ENCODE measurements around the gene CHAD.

CHAD gene, protein sequence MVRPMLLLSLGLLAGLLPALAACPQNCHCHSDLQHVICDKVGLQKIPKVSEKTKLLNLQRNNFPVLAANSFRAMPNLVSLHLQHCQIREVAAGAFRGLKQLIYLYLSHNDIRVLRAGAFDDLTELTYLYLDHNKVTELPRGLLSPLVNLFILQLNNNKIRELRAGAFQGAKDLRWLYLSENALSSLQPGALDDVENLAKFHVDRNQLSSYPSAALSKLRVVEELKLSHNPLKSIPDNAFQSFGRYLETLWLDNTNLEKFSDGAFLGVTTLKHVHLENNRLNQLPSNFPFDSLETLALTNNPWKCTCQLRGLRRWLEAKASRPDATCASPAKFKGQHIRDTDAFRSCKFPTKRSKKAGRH

DNA sequence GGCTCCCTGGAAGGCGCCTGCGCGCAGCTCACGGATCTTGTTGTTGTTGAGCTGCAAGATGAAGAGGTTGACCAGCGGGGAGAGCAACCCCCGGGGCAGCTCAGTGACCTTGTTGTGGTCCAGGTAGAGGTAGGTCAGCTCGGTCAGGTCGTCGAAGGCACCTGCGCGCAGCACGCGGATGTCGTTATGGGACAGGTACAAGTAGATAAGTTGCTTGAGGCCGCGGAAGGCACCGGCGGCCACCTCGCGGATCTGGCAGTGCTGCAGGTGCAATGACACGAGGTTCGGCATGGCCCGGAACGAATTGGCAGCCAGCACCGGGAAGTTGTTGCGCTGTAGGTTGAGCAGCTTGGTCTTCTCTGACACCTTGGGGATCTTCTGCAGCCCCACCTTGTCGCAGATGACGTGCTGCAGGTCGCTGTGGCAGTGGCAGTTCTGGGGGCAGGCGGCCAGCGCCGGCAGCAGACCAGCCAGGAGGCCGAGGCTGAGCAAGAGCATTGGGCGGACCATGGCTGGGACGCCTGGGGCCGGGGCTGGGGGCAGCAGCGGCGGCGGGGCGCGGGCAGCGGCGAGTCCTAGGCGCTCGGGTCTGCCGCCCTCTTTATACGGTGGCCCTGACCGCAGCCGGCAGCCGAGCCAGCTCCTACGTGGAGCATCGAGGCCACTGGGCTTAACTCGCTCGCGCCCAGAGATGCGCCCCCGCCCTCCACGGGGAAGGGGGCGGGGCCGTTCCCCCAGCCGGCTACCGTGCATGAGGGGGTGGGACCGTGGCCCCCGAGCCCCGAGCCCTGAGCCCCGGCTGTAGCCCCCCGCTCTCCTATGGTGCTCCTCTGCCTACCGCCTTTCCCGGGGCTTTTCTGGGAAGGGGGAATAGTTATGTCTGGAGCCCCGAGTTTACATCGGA is at the start of gene CHAD:
TSS of gene CHAD (minus strand) at position 577 of the 904 bp plus-strand sequence. CDS start at position 510, 67 bp downstream.
- DNase-seq (ENCODE audit: low read depth in 1 of 2, low spot score in 1 of 2) = no peak

DNA sequence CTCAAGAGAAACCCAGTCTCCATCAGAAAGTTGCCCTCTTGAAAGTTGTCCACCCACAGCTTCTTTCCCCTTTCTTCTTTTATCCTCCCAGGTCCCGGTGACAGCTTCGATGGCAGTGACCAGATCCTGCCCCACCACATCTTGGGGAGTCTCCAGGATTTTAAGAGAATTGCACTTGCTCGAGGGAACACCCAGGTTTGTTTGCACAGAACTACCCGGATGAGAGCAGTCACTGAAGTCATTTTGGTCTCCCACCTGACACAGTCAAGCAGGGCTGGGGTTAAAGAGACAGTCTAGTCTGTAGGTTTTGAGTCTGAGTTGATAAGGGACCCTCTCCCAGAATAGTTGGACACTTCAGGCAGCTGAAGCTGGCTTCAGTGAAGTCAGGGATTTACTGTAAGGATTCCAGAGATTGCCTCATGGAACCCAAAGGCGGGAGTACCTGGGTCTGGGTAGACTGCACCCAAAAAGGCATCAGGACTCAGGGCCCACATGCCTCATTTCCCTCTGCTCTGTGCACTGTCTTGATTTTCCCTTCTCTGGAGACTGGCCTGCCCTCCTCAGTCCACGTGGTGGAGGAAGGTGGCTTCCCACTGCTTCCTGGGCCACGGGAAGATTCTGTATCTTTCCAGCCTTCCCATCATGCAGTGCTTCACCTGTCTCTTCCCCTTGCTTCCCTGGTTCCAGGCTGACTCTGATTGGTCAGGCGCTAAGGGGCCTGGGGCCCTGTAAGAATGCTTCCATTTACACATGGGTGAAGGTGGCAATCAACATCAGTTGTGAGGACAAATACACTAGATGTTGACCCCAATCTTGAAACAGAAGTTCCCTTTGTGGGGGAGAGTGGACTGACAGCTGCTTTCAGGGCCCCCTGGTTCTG is 49.1 kb upstream of the CHAD start:
- no peak for DNase-seq (ENCODE audit: low read depth in 1 of 2, low spot score in 1 of 2)

DNA sequence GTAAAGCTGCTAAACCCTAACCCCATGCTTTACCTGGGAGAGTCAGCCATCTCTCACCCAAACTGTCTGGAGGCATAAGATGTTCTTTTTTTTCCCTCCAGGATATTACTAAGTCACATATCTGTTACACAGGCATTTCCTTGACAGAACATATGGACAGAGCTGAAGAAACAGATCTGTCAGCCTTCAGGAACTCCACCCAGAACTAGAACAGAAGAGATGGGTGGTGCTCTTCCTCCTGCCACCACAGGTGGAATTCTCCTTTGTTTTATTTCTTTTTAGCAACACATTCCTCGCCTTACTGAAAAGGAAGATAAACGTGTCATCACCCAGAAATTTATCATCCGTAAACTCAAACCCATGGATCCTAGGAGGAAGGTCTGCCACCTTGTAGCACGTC is 48.3 kb upstream of the CHAD start:
- DNase-seq (ENCODE audit: low read depth in 1 of 2, low spot score in 1 of 2) = no peak

DNA sequence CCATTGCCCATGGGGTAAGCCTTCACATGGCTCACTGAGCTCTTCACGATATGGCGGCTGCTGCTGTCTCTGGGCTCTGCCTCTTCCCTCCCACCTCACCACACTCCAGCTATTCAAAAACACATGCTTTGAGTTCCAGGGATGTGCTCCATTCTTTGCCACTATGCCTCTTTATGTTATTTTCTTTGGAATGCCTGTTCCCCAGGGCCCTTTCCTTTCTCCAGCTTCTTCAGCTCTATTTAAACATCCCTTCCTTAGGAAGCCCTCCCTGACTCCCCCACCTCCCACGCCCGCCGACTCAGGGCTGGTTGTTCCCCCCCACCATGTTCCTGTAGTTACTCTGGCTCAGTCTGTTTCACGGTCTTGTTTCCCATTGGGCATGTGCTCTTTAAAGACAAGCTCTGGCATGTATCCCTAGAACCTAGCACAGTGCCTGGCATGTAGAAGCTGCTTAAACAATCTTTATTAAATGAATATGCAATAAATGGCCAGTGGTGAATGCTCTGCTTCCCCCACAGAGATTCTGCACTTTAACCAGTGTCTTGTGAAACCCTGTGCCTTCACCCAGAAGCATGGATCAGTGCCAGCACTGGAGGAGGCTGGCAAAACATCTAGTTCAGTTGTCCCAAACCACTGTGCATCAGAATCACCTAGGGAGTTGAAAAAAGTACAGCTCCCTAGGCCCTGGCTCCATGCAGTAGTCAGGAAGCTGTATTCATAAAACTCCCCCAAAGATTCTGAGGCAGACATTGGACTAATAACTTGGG is 46.4 kb upstream of the CHAD start:
- DNase-seq (ENCODE audit: low read depth in 1 of 2, low spot score in 1 of 2) = no peak

DNA sequence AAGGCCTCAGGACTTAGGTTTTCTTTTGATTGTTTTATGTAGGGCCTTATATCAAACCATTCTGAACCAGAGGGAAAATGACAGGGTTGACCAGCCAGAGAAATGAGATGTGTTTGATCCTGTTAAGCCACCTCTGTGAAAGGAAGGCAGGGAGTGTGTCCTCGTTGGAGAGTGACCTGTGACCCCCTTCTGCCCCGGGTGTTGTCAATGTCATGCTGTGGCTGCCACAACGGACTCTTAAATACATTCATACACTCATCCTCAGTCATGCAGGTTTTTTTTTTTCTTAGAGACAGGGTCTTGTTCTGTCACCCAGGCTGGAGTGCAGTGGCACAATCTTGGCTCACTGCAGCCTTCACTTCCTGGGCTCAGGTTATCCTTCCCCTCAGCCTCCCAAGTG is 45.7 kb upstream of the CHAD start:
- DNase-seq (ENCODE audit: low read depth in 1 of 2, low spot score in 1 of 2) = no peak

DNA sequence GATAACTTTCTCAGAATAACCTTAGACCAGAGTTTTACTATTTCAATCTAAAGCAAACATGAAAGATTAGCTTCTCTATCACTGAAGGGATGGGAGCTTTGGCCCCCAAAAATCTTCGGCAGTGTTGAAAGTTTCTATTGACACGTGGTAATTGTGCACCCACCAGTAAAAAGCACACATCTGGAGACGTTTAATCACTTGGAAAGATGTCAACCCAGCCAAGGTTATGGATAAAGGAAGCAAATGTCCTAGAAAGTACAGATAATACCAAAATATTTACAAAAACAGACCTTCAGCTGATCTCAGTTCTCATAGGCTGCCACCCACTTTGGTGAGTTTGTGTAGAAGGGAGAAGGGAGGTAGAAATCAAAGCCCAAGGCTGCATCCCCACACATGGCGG is 44.8 kb upstream of the CHAD start:
- DNase-seq (ENCODE audit: low read depth in 1 of 2, low spot score in 1 of 2) = no peak

DNA sequence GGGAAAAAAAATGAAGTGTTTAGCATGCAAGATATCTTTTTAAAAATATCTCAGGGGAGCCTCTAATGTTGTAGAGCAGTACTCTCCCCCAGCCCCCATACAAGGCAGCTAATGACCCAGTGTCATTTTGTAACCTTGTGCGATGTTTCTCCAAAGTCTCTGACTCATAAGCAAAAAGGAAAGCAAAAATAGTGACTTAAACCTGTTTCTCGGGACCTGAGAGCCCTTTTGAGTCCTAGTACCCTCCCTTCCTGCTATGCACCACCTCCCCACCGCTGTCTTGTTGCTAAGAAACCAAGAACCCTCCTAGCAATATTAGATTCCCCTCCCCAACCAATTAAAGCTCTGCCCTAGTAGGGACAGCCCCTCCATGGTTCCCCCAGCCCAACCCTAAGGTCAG is 42.4 kb upstream of the CHAD start:
- DNase-seq (ENCODE audit: low read depth in 1 of 2, low spot score in 1 of 2) = peak in 1 of 2 donors; percentile 48

DNA sequence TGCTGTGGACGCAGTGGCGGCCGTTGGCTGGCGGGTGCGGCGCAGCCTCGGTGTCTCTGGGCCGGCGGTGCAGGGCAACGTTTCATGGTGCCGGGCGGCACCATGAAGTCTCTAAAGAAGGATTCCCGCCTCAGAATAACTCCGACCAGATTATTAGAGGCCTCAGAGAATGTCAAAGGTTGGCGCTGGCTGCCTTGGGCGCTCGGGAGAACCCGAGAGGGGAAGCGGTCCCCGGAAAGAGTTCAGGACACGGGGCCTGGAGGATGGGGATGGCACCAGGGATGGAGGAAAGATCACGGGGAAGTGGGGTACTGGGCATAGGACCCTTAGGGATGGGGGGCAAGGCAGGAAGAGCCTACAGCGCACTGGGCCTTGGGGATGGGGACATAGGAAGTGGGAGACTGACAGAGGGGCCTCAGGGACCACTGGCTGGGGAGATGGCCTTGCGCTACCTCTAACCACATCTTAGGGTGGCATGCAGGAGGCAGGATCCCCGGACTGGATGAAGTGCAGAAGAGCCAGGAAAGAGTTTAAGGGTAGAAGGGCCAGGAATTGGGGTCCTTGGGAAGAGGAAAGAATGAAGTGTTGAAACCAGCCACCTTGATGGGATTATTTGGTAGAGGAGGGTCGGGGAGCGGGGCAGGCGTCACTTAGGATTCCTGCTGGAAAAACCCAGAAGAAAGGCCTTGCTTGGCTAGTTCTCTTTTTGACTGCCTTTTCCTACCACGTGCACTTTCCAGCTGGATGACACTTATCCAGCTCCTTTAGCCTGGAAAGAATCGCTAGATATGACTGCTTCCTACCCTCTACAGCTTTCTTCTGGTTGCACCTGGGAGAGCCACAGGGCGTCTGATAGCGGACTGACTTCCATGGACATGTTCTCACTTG is 40.1 kb upstream of the CHAD start:
- no peak for DNase-seq (ENCODE audit: low read depth in 1 of 2, low spot score in 1 of 2)

DNA sequence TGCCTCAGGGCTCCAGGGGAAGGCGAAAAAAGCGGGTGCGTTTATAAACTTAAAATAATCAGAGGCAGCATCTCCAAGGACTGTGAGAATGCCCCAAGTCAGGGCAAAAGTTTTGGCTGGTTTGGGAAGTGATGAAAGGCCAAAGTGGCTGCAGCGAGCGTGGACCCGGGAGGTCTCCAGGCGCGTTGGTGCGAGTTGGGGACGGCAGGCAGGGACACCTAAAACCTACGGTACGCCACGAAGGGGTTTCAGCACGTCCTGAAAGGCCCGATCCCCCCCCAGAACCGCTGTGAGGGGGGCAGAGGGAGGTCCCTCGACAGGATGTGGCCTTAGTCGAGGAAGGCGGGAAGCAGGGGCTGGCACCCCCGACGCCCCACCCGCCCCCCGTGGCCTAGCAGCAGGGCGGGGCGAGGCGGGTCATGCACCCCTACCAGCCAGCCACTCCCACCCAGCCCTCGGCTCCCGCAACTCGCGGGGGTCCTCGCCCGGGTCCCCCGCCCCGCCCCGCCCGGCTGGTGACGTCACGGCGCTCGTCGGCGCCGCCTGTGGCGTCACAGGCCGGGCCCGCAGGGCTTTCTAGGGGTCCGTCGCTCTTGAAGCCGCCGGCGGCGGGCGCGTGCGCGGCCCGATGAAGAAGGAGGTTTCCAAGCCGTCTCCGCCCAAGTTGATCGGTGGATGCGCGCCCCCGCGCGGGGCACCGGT is 39.3 kb upstream of the CHAD start, which contains the start of gene MYCBPAP:
TSS of gene MYCBPAP (plus strand) at position 569 of the 702 bp plus-strand sequence. CDS start 236 bp downstream, outside the sequence.
- peak; percentile 50 to 73 for DNase-seq (ENCODE audit: low read depth in 1 of 2, low spot score in 1 of 2)

DNA sequence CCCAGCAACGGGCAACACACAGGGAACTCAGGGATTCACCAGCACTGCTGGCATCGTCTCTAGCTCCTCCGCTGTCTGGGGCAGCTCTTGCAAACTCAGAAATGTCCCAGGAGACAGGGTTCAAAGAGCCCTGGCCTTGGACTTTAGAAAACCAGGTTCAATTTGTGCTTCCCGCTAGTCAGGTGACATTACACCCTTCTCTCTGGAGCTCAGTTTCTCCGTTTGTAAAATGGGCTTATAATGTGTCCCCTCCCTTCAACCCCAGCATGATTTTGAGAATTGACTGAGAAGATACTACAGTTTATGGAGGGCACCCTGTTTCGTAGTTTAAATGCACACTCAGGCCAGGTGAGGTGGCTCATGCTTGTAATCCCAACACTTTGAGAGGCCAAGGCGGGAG is 37.6 kb upstream of the CHAD start:
- no peak for DNase-seq (ENCODE audit: low read depth in 1 of 2, low spot score in 1 of 2)

DNA sequence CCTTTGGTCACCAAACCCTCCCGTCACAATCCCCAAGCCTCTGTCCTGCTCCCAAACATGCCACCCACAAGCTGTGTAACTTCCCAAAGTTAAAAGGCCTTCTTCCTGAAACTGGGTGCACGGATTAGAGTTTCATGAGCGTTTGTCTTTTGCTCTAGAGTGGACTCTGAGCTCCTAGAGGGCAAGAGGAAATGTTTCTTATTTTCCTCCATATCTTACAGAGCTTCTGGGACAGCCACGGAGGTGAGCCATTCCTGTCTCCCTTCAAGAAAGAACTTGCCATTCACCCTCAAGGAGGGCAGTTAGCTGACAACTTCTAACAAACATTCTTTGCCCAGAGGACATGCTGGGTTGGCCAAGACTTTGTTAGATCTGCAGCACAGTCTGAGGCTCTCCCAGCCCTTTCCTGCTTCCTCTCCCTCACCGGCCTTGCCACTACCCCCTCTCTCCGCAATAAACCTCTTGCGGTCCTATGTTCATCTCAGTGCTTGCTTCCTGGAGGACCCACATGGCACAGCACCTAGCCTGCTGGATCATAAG is 37.0 kb upstream of the CHAD start:
- no peak for DNase-seq (ENCODE audit: low read depth in 1 of 2, low spot score in 1 of 2)

DNA sequence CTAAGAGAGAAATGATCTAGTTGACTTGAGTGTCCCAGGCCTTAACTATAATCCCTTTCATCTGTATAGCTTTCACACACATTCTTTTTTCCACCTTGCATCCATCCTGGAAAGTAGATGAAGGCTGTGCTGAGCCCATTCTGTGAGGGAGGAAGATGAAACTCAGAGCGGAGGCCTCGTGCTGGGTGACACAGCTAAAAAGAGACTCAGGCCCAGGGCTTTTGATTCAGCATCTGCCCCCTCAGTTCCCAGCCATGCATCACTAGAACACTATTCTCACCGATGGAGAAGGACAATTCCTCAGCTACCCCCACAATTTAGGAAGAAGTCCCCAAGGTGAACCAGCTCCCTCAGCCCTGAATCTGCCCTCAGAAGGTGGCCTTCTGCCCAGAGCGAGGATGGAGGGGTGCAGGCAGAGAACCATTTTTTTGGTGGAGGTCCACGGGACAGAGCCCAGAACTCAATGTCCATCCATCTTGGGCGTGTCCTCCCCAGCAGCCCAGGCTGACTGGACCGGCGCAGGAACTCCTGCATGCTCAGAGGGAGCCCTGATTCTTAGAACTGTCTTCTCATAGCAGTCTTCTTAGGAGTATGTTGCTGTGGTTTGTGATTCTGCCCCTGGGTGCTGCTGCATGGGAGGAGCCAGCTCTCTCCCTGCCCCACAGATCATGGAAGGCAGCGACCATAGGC is 33.8 kb upstream of the CHAD start:
- DNase-seq (ENCODE audit: low read depth in 1 of 2, low spot score in 1 of 2) = no peak

DNA sequence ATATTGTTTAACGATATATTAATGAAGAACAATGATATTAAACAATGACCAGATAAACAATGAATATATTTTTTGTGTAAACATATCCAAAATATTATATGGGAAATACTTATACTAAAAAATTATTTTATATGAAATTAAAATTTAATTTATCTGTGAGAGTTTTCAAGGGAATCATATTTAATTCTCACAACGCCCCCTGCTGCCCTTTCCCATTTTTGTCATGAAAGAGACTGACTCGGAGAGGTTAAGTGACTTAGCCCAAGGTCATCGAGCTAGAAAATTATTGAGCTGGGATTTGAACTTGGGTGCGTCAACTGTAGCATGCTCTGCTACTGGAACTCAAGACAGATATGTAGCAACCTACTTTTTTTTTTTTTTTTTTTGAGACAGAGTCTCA is 32.4 kb upstream of the CHAD start:
- no peak for DNase-seq (ENCODE audit: low read depth in 1 of 2, low spot score in 1 of 2)

DNA sequence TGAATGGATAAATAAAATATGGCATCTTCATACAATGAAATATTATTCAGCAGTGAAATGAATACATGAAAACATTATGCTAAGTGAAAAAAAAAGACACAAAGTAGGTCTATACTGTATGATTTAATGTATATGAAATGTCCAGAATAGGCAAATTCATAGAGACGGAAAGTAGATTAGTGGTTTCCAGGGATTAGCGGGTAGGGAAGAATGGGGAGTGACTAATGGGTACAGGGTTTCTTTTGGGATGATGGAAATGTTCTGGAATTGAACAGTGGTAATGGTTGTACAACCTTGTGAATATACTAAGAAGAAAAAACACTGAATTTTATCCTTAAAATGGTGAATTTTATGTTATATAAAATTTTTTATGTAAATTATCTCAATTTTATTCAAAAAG is 31.0 kb upstream of the CHAD start:
- DNase-seq (ENCODE audit: low read depth in 1 of 2, low spot score in 1 of 2) = no peak

DNA sequence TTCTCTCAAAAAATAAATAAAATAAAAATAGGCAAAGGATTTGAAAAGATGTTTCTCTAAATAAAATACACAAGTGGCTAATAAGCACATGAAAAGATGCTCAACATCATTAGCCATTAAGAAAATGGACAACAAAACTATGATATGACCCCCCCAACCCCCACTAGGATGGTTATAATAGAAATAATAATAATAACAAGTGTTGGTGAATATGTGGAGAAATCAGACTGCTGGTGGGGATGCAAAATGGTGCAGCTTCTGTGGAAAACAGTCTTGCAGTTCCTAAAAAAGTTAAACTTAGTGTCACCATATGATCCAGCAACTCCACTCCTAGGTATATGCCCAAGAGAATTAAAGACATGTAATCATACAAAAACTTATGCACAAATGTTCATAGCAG is 30.6 kb upstream of the CHAD start:
- DNase-seq (ENCODE audit: low read depth in 1 of 2, low spot score in 1 of 2) = no peak

DNA sequence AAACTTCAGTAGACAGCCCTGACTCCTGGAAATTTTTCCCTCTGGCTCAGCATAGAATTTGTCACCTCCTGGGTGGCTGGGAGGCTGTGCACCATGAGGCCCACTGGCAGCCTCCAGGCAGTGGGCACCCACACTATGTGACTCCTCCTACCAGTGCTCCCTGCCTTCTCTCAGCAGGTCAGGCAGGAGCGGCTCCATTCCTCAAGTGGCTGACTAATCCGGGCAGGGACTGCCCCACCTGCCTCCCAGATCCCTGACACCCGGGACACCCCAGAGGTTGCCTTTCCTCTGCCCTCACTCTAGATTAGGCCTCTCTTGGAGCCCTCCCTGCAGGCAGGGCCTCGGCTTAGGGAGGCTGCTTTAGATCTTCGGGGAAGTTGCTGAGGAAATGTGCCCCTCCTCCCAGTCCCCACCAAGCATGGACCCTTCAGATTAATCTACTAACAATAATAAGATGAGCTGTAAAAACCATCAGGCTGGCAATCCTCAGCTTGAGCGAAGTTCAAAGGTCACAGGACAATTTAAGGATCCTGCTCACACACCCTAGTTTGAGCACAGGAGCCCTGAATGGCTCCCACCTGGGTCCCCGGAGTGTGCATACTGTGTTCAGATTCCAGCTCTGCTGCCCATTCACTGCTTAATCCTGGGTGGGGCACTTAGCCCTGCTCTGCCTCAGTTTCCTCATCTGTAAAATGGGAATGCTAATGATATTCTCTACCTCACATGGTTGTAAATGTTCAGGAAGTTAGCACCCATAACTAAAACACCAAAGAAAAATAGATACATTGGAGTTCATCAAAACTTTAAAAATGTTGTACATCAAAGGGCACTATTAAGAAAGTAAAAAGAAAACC is 29.6 kb upstream of the CHAD start:
- DNase-seq (ENCODE audit: low read depth in 1 of 2, low spot score in 1 of 2) = no peak

DNA sequence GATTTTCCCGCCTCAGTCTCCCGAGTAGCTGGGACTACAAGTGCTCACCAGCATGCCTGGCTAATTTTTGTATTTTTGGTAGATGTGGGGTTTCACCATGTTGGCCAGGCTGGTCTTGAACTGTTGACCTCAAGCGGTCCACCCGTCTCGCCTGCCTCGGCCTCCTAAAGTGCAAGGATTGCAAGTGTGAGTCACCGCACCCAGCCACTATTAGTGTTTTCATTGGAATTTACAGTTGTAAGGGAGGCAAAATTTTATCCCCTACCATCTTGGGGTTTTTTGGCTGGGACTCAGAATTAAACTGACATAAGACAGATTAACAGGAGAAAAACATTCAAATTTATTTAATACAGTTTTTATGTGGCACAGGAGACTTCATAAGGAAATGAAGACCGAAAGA is 27.2 kb upstream of the CHAD start:
- DNase-seq (ENCODE audit: low read depth in 1 of 2, low spot score in 1 of 2) = no peak
